GM12878 (cell line): ENCODE data around the gene GPC3.

Source experiments
- CREB1 ChIP-seq: IDR thresholded peaks from 2 replicates; pipeline ENCODE4 v1.6.1; 2012; ENCODE audit warnings: low read depth, mild to moderate bottlenecking, inconsistent platforms
- EP300 ChIP-seq, 2 experiments: fragments of 150-350 bp in 1 of 2; IDR thresholded peaks; 2 replicates each; pipeline ENCODE4 v1.6.1; 2011 to 2012; ENCODE audit warnings: low read depth in 2 of 2, low read length in 2 of 2, borderline replicate concordance in 1 of 2, improper control_type of control experiment in 1 of 2, inconsistent platforms in 1 of 2; ENCODE audit not compliant: control insufficient read depth in 1 of 2
- PAX8 ChIP-seq: fragments of 450-650 bp; IDR thresholded peaks from 2 replicates; pipeline ENCODE4 v1.6.1; 2017; ENCODE audit warnings: mild to moderate bottlenecking, moderate library complexity
- POLR2A ChIP-seq: IDR thresholded peaks from 2 replicates; pipeline ENCODE4 v1.6.1; 2011; ENCODE audit warnings: low read depth, mild to moderate bottlenecking, low read length
- TCF12 ChIP-seq: IDR thresholded peaks from 2 replicates; pipeline ENCODE4 v1.6.1; 2011; ENCODE audit warnings: low read depth, mild to moderate bottlenecking, low read length

DNA sequence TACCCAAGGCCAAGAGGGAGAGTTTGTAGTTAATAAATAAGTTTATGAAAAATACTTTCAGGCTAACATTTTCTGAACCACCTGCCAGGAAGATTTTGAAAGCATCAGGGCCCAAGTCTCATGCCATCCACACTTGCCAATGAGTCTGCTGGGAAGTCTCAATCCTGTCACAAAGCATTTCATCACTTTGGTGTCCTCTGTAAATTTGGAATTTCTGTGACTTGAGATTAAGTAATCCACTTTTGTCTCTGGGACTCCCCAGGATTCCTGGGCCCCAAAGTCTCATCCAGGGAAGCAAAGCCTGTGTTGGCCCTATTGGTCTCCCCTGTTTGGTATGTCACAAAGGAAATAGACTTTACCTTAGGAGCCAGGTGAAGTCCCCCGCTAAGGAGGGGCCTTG lies 470.9 kb downstream of the GPC3 start:
- TF ChIP-seq EP300 (IDR thresholded peaks at IDR 0.05; ENCODE audit: borderline replicate concordance in 1 of 2, control insufficient read depth in 1 of 2, low read depth in 2 of 2, low read length in 2 of 2) (no peak), POLR2A (no peak), CREB1 (no peak), TCF12 (no peak), PAX8 (no peak)
